ENCODE data around the gene TRIM33. TPM values are rescaled to one million over a fixed set of nuclear protein-coding genes. Genes with fewer than 3 reads are reported as not detected.

Gene TRIM33
- total and polyA plus RNA-seq, 8 donors, result 8.6 to 19.1 (median 15.6) TPM

- H3K27me3 ChIP-seq, result no peaks in the 10 kb centered on the region
- H3K27ac ChIP-seq, result no peak overlapping the region
- WGBS, 2 donors, result 50 to 54% methylated on average over 1 of the region's 1 CpG
- H3K4me1 ChIP-seq, result no peaks in the 10 kb centered on the region
- H3K36me3 ChIP-seq, result no peaks in the 10 kb centered on the region
- TF ChIP-seq CTCF (IDR thresholded peaks at IDR 0.05), result no peak
- FAIRE-seq, result no peak
- H3K4me3 ChIP-seq, result no peak overlapping the region
- ATAC-seq, result no peak
- no peak for DNase-seq
- H3K9me3 ChIP-seq, result no peaks in the 10 kb centered on the region
- intact Hi-C loops (cut with DNase I), result no loop called here
Measured at GRCh38 chr1:114535401-114535800, 24.4 kb upstream of the TRIM33 start.

GRCh38 chr1:114531094-114531493, 20.1 kb upstream of the TRIM33 start:
- WGBS, 2 donors, result 0 to 47% methylated on average over 1 of the region's 1 CpG
- FAIRE-seq, result no peak
- intact Hi-C loops (cut with DNase I), result no loop called here

DNA sequence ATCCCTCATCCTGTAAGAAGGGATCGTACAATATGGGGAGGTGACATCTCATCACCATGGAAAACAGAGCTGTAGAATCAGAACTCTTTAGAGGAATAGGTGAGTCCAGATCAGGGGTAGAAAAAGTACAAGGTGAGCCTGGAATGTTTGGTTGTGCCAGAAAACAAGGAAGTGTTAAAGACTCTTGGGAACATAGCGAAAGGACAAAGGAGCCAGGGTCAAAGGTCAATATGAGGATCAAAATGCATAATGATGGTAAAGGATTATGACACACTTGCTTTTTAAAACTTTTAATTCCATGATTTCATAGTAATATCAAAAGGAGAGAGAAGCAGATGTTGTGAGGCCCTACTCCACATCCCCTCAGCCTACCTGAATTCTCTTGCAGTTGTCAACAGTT, 19.2 kb upstream of the TRIM33 start:
- no peaks in the 10 kb centered on the region for H3K36me3 ChIP-seq
- WGBS, 2 donors, result 84 to 100% methylated on average over 2 of the region's 2 CpGs
- H3K27ac ChIP-seq, result no peak overlapping the region
- H3K4me1 ChIP-seq, result no peaks in the 10 kb centered on the region
- no peak for FAIRE-seq
- no peaks in the 10 kb centered on the region for H3K9me3 ChIP-seq
- no peaks in the 10 kb centered on the region for H3K27me3 ChIP-seq
- no peak for TF ChIP-seq CTCF (IDR thresholded peaks at IDR 0.05)
- H3K4me3 ChIP-seq, result no peak overlapping the region
- intact Hi-C loops (cut with DNase I), result no loop called here
- no peak for ATAC-seq
- DNase-seq, result no peak

More at GRCh38 chr1:114531094-114531493, 20.1 kb upstream of the TRIM33 start:
- Histone ChIP-seq H3K4me1 (no peaks in the 10 kb centered on the region), H3K36me3 (no peaks in the 10 kb centered on the region), H3K4me3 (no peak overlapping the region), H3K9me3 (no peaks in the 10 kb centered on the region), H3K27me3 (no peaks in the 10 kb centered on the region), H3K27ac (no peak overlapping the region)
- ATAC-seq (no peak), DNase-seq (no peak)
- no peak for TF ChIP-seq CTCF (IDR thresholded peaks at IDR 0.05)

DNA sequence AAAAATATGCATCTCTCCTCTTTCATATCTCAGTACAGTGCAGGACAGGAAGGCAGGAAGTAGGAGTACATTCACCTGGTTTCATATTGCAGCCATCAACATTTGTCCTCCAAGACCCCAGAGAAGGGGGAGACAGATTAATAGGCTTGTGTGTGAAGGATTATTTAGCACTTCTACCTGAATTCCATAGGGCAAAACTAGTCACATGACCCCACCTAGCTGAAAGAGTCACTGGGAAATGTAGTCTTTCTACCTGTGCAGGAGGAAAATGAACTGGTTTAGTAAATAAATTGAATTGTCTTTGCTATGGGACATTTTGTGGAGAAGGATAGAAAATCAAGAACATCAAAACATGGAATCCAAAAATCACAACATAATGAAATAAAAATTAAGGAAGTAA, 13.9 kb upstream of the TRIM33 start:
- Histone ChIP-seq H3K27ac (no peak overlapping the region), H3K9me3 (no peaks in the 10 kb centered on the region), H3K4me1 (no peaks in the 10 kb centered on the region), H3K36me3 (no peaks in the 10 kb centered on the region), H3K4me3 (no peak overlapping the region), H3K27me3 (no peaks in the 10 kb centered on the region)
- intact Hi-C loops (cut with DNase I), result no loop called here
- TF ChIP-seq CTCF (IDR thresholded peaks at IDR 0.05), result no peak
- no peak for DNase-seq
- no peak for ATAC-seq
- FAIRE-seq, result no peak

GRCh38 chr1:114522264-114522575, 11.2 kb upstream of the TRIM33 start:
- H3K27me3 ChIP-seq, result no peaks in the 10 kb centered on the region
- DNase-seq (no peak), FAIRE-seq (no peak), ATAC-seq (no peak)
- WGBS, 2 donors, result 44 to 52% methylated on average over 2 of the region's 2 CpGs
- no peak overlapping the region for H3K27ac ChIP-seq
- no peaks in the 10 kb centered on the region for H3K9me3 ChIP-seq
- H3K36me3 ChIP-seq, result no peaks in the 10 kb centered on the region
- H3K4me1 ChIP-seq, result no peaks in the 10 kb centered on the region
- no peak overlapping the region for H3K4me3 ChIP-seq
- no peak for TF ChIP-seq CTCF (IDR thresholded peaks at IDR 0.05)
- intact Hi-C loops (cut with DNase I), result no loop called here
